ENCODE measurements around the gene POM121C.

DNA sequence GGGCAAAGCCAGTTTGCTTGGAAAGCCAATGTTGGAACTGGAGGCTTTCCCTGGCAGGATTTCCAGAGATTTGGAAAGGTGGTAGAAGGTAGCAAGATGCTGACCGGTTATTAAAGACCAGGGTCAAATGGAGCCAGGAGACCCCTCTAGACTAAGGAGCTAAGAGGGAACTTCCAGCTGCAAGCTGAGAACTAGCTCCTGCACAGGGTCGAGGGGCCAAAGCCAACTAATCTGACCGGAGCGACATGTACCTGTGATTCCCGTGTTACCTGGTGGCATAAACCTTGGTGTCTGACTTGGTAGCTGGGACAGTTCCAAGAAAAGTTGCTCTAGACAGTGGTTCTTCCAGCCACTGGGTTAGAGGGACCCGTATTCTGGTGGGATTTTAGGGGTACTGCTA is 47.8 kb upstream of the POM121C start:
- TF ChIP-seq, protein P1, sequence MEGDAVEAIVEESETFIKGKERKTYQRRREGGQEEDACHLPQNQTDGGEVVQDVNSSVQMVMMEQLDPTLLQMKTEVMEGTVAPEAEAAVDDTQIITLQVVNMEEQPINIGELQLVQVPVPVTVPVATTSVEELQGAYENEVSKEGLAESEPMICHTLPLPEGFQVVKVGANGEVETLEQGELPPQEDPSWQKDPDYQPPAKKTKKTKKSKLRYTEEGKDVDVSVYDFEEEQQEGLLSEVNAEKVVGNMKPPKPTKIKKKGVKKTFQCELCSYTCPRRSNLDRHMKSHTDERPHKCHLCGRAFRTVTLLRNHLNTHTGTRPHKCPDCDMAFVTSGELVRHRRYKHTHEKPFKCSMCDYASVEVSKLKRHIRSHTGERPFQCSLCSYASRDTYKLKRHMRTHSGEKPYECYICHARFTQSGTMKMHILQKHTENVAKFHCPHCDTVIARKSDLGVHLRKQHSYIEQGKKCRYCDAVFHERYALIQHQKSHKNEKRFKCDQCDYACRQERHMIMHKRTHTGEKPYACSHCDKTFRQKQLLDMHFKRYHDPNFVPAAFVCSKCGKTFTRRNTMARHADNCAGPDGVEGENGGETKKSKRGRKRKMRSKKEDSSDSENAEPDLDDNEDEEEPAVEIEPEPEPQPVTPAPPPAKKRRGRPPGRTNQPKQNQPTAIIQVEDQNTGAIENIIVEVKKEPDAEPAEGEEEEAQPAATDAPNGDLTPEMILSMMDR (IDR thresholded peaks at IDR 0.05; ENCODE audit: borderline replicate concordance, extremely low read depth, low read length, poor library complexity, severe bottlenecking), result no peak
- TF ChIP-seq EZH2 (IDR thresholded peaks at IDR 0.05; ENCODE audit: borderline replicate concordance, low read depth, low read length, severe bottlenecking), result no peak
